MG63 (cell line): ENCODE measurements around the gene IFT80. TPM values are rescaled to one million over a fixed set of nuclear protein-coding genes. Genes with fewer than 3 reads are reported as not detected.

ENCODE experiments used
- DNase-seq: peaks from one replicate; pipeline ENCODE4 v3.0.0-alpha.2; 2020
- H3K27me3 ChIP-seq: fragments of 250-450 bp; sonication (Bioruptor Pico); 2 replicates; pipeline ENCODE4 v1.5.1; 2020; ENCODE audit warnings: mild to moderate bottlenecking, moderate library complexity
- H3K36me3 ChIP-seq: fragments of 250-450 bp; sonication (Bioruptor Pico); 2 replicates; pipeline ENCODE4 v1.5.1; 2020; ENCODE audit warnings: mild to moderate bottlenecking, moderate library complexity
- H3K4me3 ChIP-seq: fragments of 250-450 bp; sonication (Bioruptor Pico); 2 replicates; pipeline ENCODE4 v1.5.1; 2020; ENCODE audit warnings: mild to moderate bottlenecking, moderate library complexity
- H3K9me3 ChIP-seq: fragments of 250-450 bp; sonication (Bioruptor Pico); 2 replicates; pipeline ENCODE4 v1.5.1; 2020; ENCODE audit warnings: mild to moderate bottlenecking, moderate library complexity
- total RNA-seq: library from RNA; depleted of rRNA; stranded (reverse); fragments of >200 nt; shearing (Covaris generic); gene quantifications from 2 replicates; pipeline ENCODE4 v1.2.3, GENCODE V29; 2014; ENCODE audit warnings: low replicate concordance

The IFT80 gene
- total RNA-seq, 1 experiment from 2014 or later, result 22.9 TPM

DNA sequence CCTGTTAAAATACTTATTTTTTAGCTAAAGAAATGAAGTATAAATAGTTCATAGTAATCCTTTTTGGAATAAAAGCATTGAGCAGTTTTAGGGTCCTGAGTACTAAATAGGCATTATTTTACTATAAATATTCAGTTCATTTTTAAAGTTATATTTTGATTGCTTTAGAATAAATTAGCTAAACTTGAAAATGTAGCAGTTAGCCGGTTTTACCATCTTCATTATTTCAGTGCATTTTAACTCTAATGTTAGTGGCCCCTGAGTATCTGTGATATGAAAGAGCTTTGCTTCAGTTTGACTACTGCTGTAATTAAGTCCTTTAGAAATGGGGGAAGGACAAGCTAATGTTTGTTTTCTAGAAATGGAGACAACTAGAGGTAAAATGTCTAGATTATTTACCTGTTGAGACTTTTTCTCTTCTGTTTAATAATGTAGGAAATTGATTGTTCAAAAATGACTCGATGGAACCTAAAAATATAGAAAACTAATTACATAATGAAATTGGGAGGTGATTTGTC, 4.1 kb upstream of the IFT80 start:
- Histone ChIP-seq H3K4me3 (peak overlapping the region; percentile 68), H3K27me3 (no peaks in the 10 kb centered on the region), H3K36me3 (peaks cover 79% of the 10 kb centered on the region), H3K9me3 (no peaks in the 10 kb centered on the region)
- no peak for DNase-seq

DNA sequence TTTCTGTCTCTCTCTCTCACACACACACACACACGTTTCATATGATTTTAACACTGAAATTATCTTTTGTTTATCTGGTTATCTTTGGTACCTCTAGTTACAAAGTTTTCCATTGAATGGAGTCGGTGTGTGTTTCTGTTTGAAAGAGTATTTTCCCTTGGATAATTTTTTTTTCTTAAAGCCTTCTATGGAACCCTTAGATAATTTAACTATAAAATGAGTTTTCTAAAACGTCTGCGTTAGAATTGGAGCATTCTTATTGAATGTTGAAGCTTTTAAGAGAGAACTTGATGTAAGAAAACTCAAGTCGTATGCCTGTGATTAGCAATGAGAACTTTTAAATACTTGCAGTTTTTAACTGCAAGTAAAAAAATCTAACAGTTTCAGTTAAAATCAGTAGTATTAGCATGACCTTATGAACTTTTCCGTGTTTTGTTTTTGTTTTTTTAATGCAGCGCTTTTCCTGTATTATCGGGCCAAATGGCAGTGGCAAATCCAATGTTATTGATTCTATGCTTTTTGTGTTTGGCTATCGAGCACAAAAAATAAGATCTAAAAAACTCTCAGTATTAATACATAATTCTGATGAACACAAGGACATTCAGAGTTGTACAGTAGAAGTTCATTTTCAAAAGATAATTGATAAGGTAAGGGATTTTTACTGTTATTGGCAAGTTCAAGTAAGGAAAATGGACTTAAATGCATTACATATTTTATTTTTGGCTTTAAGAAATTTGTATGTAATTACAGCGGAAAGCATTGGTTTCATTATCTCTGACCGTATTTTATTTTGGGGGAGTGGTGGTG, 3.4 kb upstream of the IFT80 start:
- H3K27me3 ChIP-seq, result no peaks in the 10 kb centered on the region
- H3K36me3 ChIP-seq, result peaks cover 72% of the 10 kb centered on the region
- DNase-seq, result no peak
- no peaks in the 10 kb centered on the region for H3K9me3 ChIP-seq
- peak overlapping the region; percentile 68 for H3K4me3 ChIP-seq

DNA sequence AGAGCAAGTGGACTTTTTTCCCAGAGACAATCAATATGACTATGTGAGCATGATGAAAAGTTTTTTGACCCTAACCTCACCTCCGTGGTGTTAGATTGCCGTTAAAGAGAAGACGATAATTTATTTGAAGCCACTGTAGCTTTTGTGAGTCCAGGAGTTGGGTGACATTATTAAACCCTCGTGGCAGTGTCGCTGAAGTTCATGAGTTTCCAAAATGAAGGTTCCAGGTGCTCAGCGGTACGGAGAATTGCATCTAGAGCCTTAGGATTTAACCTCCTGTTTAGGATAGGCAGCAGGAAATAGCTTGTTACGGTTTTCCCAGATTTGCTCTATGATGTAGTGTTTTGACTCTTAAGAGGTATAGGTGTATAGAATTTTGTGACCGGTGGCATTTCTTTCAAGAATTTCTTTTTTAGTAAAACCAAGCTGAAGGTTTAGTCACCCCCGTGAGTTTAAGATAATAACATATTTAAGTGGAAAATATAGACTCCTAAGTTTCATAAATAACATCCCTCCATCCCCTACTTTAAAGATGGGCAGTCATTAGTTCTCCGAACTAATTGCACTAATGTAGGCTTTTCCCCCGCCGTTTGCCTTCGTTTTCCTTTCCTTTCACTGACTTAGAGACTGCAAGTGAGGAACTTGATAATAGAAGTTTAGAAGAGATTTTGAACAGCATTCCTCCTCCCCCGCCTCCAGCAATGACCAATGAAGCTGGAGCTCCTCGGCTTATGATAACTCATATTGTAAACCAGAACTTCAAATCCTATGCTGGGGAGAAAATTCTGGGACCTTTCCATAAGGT, 2.5 kb upstream of the IFT80 start:
- H3K4me3 ChIP-seq, result peak overlapping the region; percentile 68
- peak; percentile 65 for DNase-seq
- H3K27me3 ChIP-seq, result no peaks in the 10 kb centered on the region
- no peaks in the 10 kb centered on the region for H3K9me3 ChIP-seq
- peaks cover 63% of the 10 kb centered on the region for H3K36me3 ChIP-seq

DNA sequence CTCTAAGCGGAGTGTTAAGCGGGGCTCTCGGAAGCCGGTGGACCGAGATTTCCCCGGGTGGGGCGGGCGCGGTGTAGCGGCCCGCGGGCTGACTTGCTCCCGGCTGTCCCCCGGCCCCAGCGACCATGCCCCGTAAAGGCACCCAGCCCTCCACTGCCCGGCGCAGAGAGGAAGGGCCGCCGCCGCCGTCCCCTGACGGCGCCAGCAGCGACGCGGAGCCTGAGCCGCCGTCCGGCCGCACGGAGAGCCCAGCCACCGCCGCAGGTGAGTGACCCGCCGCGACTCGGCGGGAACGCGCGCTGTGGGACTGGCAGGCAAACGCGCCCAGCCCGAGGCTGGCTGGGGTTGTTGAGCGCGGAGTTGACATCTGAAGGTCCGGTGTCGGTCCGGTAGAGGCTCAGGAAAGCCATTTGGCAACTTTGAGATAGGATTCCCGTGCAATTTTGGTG, 1.7 kb upstream of the IFT80 start:
- DNase-seq, result peak; percentile 18

DNA sequence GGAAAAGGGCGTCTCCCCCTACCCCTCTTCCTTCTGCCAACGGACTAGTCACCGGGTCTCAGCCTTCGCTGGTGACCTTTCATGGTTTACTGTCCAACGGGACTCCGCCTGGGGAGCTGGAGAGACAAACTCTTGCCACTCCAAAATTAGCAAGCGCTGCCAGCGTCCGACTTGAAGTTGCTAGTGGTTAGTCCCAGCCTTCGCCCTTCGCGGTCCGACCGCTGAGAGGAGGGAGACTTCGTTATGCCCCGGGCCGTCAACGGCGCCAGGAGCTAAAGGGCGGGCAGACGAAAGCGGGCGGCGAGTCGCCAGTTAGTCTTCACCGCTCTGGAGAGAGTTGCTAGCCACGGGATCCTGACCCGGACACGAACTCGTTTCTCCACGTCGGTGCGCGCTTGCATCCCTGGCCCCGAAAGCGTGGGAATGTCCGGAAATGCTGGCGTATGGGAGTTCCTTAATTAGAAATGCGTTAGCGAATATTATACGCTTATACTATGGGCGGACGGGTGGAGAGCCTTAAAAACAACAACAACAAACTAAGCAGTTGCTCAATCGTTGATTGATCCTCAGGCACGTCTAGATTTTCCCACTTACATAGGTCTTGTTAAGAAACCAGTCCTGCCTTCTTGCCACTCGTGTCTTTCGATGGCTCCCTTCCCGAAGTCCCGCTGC, 1.1 kb upstream of the IFT80 start:
- peak overlapping the region; percentile 68 for H3K4me3 ChIP-seq
- peak; percentile 41 for DNase-seq
- H3K36me3 ChIP-seq, result peaks cover 50% of the 10 kb centered on the region
- H3K9me3 ChIP-seq, result no peaks in the 10 kb centered on the region
- H3K27me3 ChIP-seq, result no peaks in the 10 kb centered on the region

More for the DNA sequence above, 1.7 kb upstream of the IFT80 start:
- peak overlapping the region; percentile 68 for H3K4me3 ChIP-seq
- H3K36me3 ChIP-seq, result peaks cover 55% of the 10 kb centered on the region
- no peaks in the 10 kb centered on the region for H3K9me3 ChIP-seq
- no peaks in the 10 kb centered on the region for H3K27me3 ChIP-seq

DNA sequence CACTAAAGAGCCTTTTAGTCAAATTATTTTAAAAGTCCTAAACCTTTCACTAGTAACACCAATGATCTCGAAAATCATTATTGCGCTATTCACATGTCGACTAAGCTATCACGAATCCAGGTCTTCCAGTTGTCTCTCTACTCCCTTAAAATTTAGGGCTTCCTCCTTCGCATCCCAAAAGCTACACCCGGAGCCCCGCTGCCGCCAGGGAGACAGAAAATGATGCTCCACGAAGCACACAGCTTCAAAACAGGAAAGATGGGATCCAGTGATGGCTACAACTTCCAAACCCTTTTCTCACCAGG, 253 bp downstream of the IFT80 start:
- Histone ChIP-seq H3K36me3 (peaks cover 36% of the 10 kb centered on the region), H3K9me3 (no peaks in the 10 kb centered on the region), H3K4me3 (peak overlapping the region; percentile 68), H3K27me3 (no peaks in the 10 kb centered on the region)
- DNase-seq, result no peak

DNA sequence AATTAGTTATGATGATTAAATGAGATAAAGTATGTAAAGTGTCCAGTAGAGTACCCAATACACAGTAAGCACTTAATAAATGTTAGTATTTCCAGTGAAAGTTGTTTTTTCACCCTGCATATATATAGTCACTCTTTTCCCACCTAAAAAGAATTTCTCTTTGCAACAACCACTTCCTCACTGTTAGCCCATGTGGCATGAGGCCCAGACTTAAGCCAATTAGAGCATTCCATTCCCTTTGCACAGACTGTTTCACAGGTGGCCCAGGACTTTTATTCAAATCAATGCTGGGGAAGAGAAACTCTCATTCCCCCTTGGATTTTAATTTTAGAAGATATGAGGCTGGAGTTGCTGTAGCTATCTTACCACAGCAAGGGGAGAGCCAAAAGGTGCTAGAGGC, 3.7 kb downstream of the IFT80 start:
- H3K27me3 ChIP-seq, result no peaks in the 10 kb centered on the region
- H3K36me3 ChIP-seq, result peaks cover 6% of the 10 kb centered on the region; the same call in 1 of the 2 replicates
- peak; percentile 83 for DNase-seq
- H3K9me3 ChIP-seq, result no peaks in the 10 kb centered on the region
- H3K4me3 ChIP-seq, result no peak overlapping the region

DNA sequence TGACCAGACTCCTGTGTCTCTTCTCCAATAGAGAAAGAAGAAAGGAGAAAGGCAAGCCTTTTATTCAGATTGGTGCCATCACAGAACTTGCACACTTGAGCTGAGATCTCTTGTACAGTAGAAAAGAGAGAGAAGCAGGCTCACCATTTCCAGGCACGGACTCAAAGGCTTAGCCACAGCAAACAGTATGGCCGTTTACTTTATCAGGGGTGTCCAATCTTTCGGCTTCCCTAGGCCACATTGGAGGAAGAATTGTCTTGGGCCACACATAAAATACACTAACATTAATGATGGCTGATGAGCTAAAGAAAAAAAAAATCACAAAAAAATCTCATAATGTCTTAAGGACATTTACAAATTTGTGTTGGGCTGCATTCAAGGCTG, 5.0 kb downstream of the IFT80 start:
- Histone ChIP-seq H3K9me3 (no peaks in the 10 kb centered on the region), H3K4me3 (no peak overlapping the region), H3K27me3 (no peaks in the 10 kb centered on the region), H3K36me3 (peaks cover 5% of the 10 kb centered on the region)
- DNase-seq, result no peak

DNA sequence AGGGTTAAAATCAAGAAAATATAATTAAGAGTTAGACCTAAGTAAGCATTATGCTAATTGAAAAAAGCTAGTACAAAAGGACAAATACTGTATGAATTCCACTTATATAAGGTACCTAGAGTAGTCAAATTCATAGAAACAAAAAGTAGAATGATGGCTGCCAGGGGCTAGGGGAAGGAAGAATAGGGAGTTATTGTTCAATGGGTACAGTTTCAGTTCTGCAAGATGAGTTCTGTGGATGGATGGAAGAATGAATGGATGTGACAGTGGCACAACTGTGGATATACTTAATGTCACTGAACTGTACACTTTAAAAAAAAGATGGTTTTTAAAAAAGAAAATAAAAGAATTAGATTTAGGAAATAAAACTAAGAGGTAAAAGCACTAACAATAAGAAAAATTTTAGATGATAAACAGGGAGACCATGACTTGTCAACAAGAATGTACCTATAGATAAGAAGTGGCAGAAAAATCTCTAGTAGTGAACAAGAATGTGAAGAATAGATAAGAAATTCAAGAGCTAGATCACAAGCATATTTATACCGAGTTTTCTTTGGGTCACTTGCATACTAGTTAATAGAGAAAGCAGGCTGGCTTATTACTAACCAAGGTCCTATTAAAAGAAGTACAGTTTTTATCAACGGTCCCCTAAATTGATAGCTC, 5.5 kb downstream of the IFT80 start:
- Histone ChIP-seq H3K9me3 (no peaks in the 10 kb centered on the region), H3K36me3 (peaks cover 5% of the 10 kb centered on the region), H3K27me3 (no peaks in the 10 kb centered on the region), H3K4me3 (no peak overlapping the region)
- DNase-seq, result no peak

DNA sequence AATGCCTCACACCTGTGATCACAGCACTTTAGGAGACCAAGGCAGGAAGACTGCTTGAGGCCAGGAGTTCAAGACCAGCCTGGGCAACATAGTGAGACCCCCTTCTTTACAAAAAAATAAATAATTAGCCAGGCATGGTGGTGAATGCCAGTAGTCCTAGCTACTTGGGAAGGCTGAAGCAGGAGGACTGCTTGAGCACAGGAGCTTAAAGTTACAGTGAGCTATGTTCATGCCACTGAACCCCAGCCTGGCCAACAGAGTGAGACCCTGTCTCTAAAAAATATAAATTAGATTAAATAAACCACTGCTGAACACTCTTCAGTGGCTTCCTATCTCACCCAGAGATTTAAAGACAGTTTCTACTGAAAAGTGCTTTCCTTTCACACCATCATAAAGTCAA, 6.2 kb downstream of the IFT80 start:
- Histone ChIP-seq H3K27me3 (no peaks in the 10 kb centered on the region), H3K36me3 (peaks cover 5% of the 10 kb centered on the region), H3K9me3 (no peaks in the 10 kb centered on the region), H3K4me3 (no peak overlapping the region)
- DNase-seq, result no peak

DNA sequence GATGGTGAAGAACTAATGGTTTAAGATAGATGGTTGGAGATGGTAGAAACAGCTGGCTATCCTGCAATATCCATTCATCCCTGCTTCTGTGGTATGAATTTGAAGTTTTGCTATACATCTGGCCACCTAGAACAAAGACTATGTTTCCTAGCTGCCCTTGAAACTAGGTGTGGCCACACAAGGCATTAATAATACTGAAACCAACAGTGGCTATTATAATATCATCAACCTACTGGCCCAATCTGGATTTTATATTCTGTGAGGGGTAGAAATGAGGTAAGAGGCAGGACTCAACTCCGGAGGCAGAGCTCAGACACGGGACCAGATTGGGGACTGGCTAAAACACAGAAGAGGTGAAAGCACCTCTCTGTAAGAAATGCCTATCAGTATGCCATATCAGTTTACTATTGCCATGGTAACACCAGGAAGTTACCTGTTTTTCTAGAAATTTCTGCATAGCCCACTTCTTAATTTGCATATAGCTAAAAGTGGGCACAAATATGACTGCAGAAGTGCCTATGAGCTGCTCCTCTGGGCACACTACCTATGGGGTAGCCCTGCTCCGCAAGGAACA, 8.4 kb downstream of the IFT80 start:
- H3K4me3 ChIP-seq, result no peak overlapping the region
- H3K9me3 ChIP-seq, result no peaks in the 10 kb centered on the region
- no peak for DNase-seq
- H3K36me3 ChIP-seq, result peaks cover 5% of the 10 kb centered on the region
- H3K27me3 ChIP-seq, result no peaks in the 10 kb centered on the region

DNA sequence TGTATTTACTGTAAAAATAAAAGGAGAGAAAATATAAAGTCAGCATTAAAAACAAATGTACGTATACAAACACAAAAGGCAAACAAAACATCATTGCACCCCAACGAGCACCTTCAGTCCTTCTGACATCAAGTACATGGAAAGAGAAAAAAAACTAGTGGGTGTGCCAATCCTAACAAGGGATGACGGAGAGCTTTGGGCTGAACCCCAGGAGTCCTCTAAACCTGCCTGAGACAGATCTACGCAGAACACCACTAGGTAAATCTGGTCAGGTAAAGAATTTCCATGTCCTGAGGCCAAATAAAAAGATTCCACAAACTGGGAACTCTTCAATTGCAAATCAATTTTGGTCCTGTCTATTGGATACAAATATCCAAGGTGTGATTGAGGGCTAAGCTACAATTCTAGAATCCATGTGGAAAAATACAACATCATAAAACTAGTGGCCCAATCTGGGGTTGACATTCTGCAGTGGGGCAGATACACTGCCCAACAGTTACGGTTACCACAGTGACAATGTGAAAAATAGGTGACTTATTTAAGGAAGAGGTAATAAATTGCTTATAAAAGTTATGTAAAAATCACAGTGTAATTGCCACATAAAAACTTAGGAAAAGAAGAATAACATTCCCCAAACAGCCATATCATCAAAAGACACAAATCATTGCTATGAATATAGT, 14.2 kb downstream of the IFT80 start:
- no peak for DNase-seq

DNA sequence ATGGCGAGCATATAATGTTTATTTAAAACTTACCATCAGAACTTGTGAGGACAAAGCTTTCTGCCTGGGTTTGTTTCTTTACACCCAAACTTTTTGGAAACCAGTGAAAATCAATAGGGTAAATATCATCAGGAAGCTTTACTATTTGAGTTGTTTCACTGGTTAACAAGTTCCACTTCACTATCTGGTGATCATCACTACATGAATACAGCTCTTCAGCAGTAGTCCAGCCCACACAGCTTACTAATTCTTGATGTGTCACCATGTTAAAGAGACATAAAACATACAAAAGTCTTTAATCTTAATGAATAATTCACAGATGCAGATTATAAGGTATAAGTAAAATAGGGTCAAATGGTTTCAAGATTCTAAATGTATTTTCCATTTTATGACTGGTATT, 17.6 kb downstream of the IFT80 start:
- no peaks in the 10 kb centered on the region for H3K9me3 ChIP-seq
- DNase-seq, result no peak
- H3K4me3 ChIP-seq, result no peak overlapping the region
- no peaks in the 10 kb centered on the region for H3K27me3 ChIP-seq
- H3K36me3 ChIP-seq, result 0 out of 2 replicates have a peak, but pooled peaks cover 2% of the 10 kb centered on the region

More for the DNA sequence above, 14.2 kb downstream of the IFT80 start:
- no peaks in the 10 kb centered on the region for H3K9me3 ChIP-seq
- H3K36me3 ChIP-seq, result peaks cover 3% of the 10 kb centered on the region
- no peak overlapping the region for H3K4me3 ChIP-seq
- no peaks in the 10 kb centered on the region for H3K27me3 ChIP-seq

DNA sequence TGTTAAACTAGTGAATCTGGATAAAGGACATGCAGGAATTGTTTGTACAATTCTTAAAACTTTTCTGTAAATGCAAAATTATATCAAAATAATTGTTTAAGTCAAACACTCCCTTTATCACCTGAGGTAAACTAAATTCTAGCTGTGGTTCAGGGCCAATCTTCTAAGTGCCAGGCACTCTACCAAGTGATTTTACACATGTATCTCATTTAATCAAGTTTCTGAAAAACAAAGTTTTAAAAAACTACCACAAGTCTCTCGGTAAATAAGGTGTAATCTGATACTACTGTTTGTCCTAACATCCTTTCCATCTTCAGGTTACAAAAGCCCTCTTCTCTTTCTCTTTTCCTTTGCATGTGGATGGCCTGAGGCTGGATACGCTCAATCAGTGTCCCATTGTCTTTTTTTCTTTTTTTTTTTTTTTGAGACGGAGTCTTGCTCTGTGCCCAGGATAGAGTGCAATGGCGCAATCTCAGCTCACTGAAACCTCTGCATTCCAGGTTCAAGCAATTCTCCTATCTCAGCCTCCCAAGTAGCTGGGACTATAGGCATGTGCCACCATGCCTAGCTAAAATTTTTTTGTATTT, 19.3 kb downstream of the IFT80 start:
- Histone ChIP-seq H3K9me3 (no peaks in the 10 kb centered on the region), H3K27me3 (no peaks in the 10 kb centered on the region), H3K4me3 (no peak overlapping the region), H3K36me3 (peaks cover 14% of the 10 kb centered on the region)
- no peak for DNase-seq

DNA sequence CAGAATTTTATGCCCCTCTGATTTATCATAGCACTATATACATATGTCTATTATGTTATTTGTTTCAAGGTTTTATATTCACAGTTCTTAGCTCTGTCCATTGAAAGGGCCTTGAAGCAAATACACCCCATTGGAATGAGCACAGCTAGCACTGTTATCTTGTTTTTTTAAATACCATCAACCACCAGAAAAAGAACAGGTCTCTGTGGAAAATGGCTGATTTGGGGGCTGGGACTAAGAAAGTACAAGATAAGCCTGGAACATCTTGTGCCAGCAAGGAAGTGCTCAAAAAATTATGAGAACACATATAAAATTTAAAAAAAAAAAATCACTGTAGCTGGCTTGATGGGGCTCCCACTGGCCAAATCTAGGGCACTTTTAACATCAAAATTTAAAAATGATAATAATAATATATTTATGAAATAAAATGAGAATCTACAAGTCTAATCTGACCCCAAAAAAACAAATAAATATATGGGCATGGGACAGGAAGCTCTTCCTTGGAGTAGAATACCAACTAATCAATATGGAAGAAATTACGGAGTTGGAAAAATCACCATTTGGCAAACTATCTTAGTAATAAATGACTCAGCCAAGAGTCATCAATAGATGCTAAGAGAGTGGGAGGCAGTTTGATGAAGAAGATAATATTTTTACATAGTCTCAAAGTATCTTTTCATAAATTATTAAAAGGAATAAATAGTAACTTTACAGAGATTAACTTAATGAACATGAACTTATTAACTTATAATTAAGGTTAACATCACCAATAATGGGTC, 20.5 kb downstream of the IFT80 start:
- no peak overlapping the region for H3K4me3 ChIP-seq
- peaks cover 18% of the 10 kb centered on the region for H3K36me3 ChIP-seq
- H3K9me3 ChIP-seq, result no peaks in the 10 kb centered on the region
- no peaks in the 10 kb centered on the region for H3K27me3 ChIP-seq
- no peak for DNase-seq
